CD14-positive monocyte (primary cell): ENCODE data around the gene WDR62. TPM values are rescaled to one million over a fixed set of nuclear protein-coding genes. Genes with fewer than 3 reads are reported as not detected.
A peak's percentile ranks its signal among the peaks of the same experiment; 100 is the strongest.

Experiments
- DNase-seq, 3 donors: peaks; one replicate each; pipeline ENCODE4 v3.0.0-alpha.2; 2011 to 2022
- H2AFZ ChIP-seq: 2 replicates; pipeline ENCODE4 v1.6.0; 2012; ENCODE audit warnings: mild to moderate bottlenecking, low read depth, low read length, inconsistent platforms; ENCODE audit not compliant: insufficient read depth, poor library complexity, severe bottlenecking
- H3K27ac ChIP-seq, 2 donors: 1 replicate in 1 of 2; 2 replicates in 1 of 2; pipeline ENCODE4 v1.5.1; 2012 to 2013; ENCODE audit warnings: low read length in 2 of 2, control low read depth in 1 of 2, inconsistent platforms in 1 of 2, low read depth in 1 of 2, mild to moderate bottlenecking in 1 of 2
- H3K27me3 ChIP-seq, 2 donors: one replicate each; pipeline versions ENCODE4 v1.6.0 to v1.6.1; 2011 to 2013; ENCODE audit warnings: low read length in 2 of 2; ENCODE audit not compliant: control insufficient read depth in 2 of 2, insufficient read depth in 2 of 2
- H3K36me3 ChIP-seq, 2 donors: replicated peaks in 1 of 2; 1 replicate in 1 of 2; 2 replicates in 1 of 2; pipeline versions ENCODE4 v1.5.1 to v1.6.1; 2012 to 2013; ENCODE audit warnings: low read length in 2 of 2, control low read depth in 1 of 2, inconsistent platforms in 1 of 2, mild to moderate bottlenecking in 1 of 2; ENCODE audit not compliant: insufficient read depth in 2 of 2, control insufficient read depth in 1 of 2
- H3K4me1 ChIP-seq, 2 donors: 1 replicate in 1 of 2; 2 replicates in 1 of 2; pipeline versions ENCODE4 v1.5.1 to v1.6.1; 2012 to 2013; ENCODE audit warnings: low read length in 2 of 2, control low read depth in 1 of 2, inconsistent platforms in 1 of 2, mild to moderate bottlenecking in 1 of 2, moderate library complexity in 1 of 2; ENCODE audit not compliant: insufficient read depth in 2 of 2, control insufficient read depth in 1 of 2
- H3K4me2 ChIP-seq: replicated peaks from 2 replicates; pipeline ENCODE3; 2012; ENCODE audit warnings: low read length, moderate library complexity, mild to moderate bottlenecking; ENCODE audit not compliant: poor library complexity, severe bottlenecking; ENCODE audit errors: extremely low read depth
- H3K4me3 ChIP-seq, 3 experiments: fragments of 200-600 bp in 1 of 3; sonication (generic) in 1 of 3; replicated peaks in 1 of 3; 1 replicate in 2 of 3; 2 replicates in 1 of 3; pipeline ENCODE4 v1.5.1; 2011 to 2013; ENCODE audit warnings: low read length in 3 of 3, mild to moderate bottlenecking in 3 of 3, control low read depth in 2 of 3, low read depth in 2 of 3, inconsistent platforms in 1 of 3, moderate library complexity in 1 of 3
- H3K79me2 ChIP-seq: 2 replicates; pipeline ENCODE4 v1.6.0; 2012; ENCODE audit warnings: mild to moderate bottlenecking, control low read depth, inconsistent platforms, low read length, moderate library complexity; ENCODE audit not compliant: insufficient read depth
- H3K9ac ChIP-seq: 2 replicates; pipeline ENCODE4 v1.6.0; 2017; ENCODE audit warnings: low read length, mild to moderate bottlenecking; ENCODE audit not compliant: insufficient read depth, poor library complexity, severe bottlenecking
- H3K9me3 ChIP-seq, 2 donors: replicated peaks in 1 of 2; 1 replicate in 1 of 2; 2 replicates in 1 of 2; pipeline versions ENCODE4 v1.5.1 to v1.6.1; 2012 to 2013; ENCODE audit warnings: low read length in 2 of 2, control low read depth in 1 of 2; ENCODE audit not compliant: control insufficient read depth in 1 of 2, insufficient read depth in 1 of 2
- H4K20me1 ChIP-seq: 2 replicates; pipeline ENCODE4 v1.6.0; 2012; ENCODE audit warnings: mild to moderate bottlenecking, low read length, control low read depth, moderate library complexity; ENCODE audit not compliant: insufficient read depth
- H3K27ac Mint-ChIP-seq, 7 donors: one replicate each; pipeline ENCODE4 v1.8.0; 2020; ENCODE audit warnings: mild to moderate bottlenecking in 7 of 7, mixed read lengths in 7 of 7, moderate library complexity in 6 of 7, inconsistent platforms in 2 of 7
- H3K27me3 Mint-ChIP-seq, 3 donors: one replicate each; pipeline ENCODE4 v1.8.0; 2021 to 2022; ENCODE audit warnings: low read depth in 3 of 3, mild to moderate bottlenecking in 3 of 3, mixed read lengths in 3 of 3, moderate library complexity in 3 of 3, inconsistent platforms in 1 of 3
- H3K36me3 Mint-ChIP-seq, 2 donors: one replicate each; pipeline ENCODE4 v1.8.0; 2020; ENCODE audit warnings: mixed read lengths in 2 of 2, inconsistent platforms in 1 of 2, mild to moderate bottlenecking in 1 of 2
- H3K4me1 Mint-ChIP-seq: one replicate; pipeline ENCODE4 v1.8.0; 2020; ENCODE audit warnings: mild to moderate bottlenecking, mixed read lengths
- H3K4me3 Mint-ChIP-seq, 2 donors: one replicate each; pipeline ENCODE4 v1.8.0; 2020; ENCODE audit warnings: mild to moderate bottlenecking in 2 of 2, mixed read lengths in 2 of 2, moderate library complexity in 1 of 2
- H3K9me3 Mint-ChIP-seq, 7 donors: one replicate each; pipeline ENCODE4 v1.8.0; 2020 to 2022; ENCODE audit warnings: mixed read lengths in 7 of 7, mild to moderate bottlenecking in 6 of 7, moderate library complexity in 6 of 7, inconsistent platforms in 2 of 7
- CTCF ChIP-seq: fragments of 200-600 bp; IDR thresholded peaks from one replicate; pipeline ENCODE4 v1.8.0; 2022; ENCODE audit warnings: antibody characterized with exemption, mild to moderate bottlenecking
- WGBS: methylation state at CpG from one replicate; pipeline ENCODE4 v1.1.5; 2013; ENCODE audit warnings: missing lambda C conversion rate; ENCODE audit not compliant: insufficient coverage; 5-methylcytosine and 5-hydroxymethylcytosine counted together
- intact Hi-C, 2 donors: fragments of 100-400 bp; cut with micrococcal nuclease; formaldehyde crosslinking; loops; one replicate each; pipeline versions ENCODE4 v1.15.0 to v1.15.1; 2023
- polyA plus RNA-seq, 3 donors: library from polyadenylated mRNA; depleted of rRNA in 1 of 3; unstranded in 2 of 3; stranded (reverse) in 1 of 3; fragments of 300-500 nt in 2 of 3; fragments of >200 nt in 1 of 3; fragmentation: Illumina TruSeq in 2 of 3; gene quantifications; 1 replicate in 2 of 3; 2 replicates in 1 of 3; pipeline ENCODE4 v1.2.3, GENCODE V29; 2012 to 2021

WDR62 gene
- polyA plus RNA-seq, 3 donors: 0.05 to 0.88 TPM; not detected in 1

GRCh38 chr19:36051637-36052036 lies 3.1 kb upstream of the WDR62 start:
- Mint-ChIP-seq H3K4me3 (no peak overlapping the region), H3K4me1 (peaks cover 16% of the 10 kb centered on the region), H3K9me3 (no peaks in the 10 kb centered on the region), H3K36me3 (no peaks in the 10 kb centered on the region), H3K27me3 (peaks cover 0 to 1% (median 0%) of the 10 kb centered on the region in 3 donors), H3K27ac (peak overlapping the region in 1 of 7 donors; percentile 50)
- DNase-seq: no peak
- H4K20me1 ChIP-seq: no peaks in the 10 kb centered on the region
- no peak overlapping the region for H3K4me3 ChIP-seq
- H3K36me3 ChIP-seq: no peaks in the 10 kb centered on the region
- TF ChIP-seq CTCF: no peak
- H3K79me2 ChIP-seq: peaks cover 17% of the 10 kb centered on the region
- H3K4me2 ChIP-seq: no peak overlapping the region
- no peaks in the 10 kb centered on the region for H3K27me3 ChIP-seq
- no peaks in the 10 kb centered on the region for H3K9me3 ChIP-seq
- intact Hi-C loops: loop anchor here (5.0 to 10.0 kb wide), 4 partner anchors 39 to 277 kb away; partner anchors contain the start of genes ALKBH6 (in 1 of the 2), ARHGAP33 (in 1 of the 2), HCST (in 1 of the 2) and NFKBID (in 1 of the 2)
- H2AFZ ChIP-seq: no peak overlapping the region
- H3K27ac ChIP-seq: no peak overlapping the region
- no peak overlapping the region for H3K9ac ChIP-seq
- H3K4me1 ChIP-seq: peaks cover 12 to 18% of the 10 kb centered on the region in 2 donors
- WGBS: no CpG with 5 or more reads among the region's 4 CpGs

- peaks cover 0 to 1% (median 0%) of the 10 kb centered on the region in 3 donors for H3K27me3 Mint-ChIP-seq
- H3K36me3 Mint-ChIP-seq: peaks cover 8 to 11% of the 10 kb centered on the region in 2 donors
- DNase-seq: peak; percentile 100
- Histone ChIP-seq H3K4me2 (peak within 1 kb of the TSS; percentile 90), H4K20me1 (no peaks in the 10 kb centered on the region), H3K27ac (peak within 1 kb of the TSS; percentile 93 to 95), H3K36me3 (peaks cover 0 to 10% of the 10 kb centered on the region in 2 donors), H3K4me3 (peak within 1 kb of the TSS; percentile 70 to 94 (median 90)), H3K9me3 (no peaks in the 10 kb centered on the region), H3K9ac (peak within 1 kb of the TSS; percentile 79), H2AFZ (peak within 1 kb of the TSS; percentile 88), H3K79me2 (peaks cover 39% of the 10 kb centered on the region), H3K27me3 (no peaks in the 10 kb centered on the region), H3K4me1 (peaks cover 12 to 18% of the 10 kb centered on the region in 2 donors)
- no peaks in the 10 kb centered on the region for H3K9me3 Mint-ChIP-seq
- peaks cover 17% of the 10 kb centered on the region for H3K4me1 Mint-ChIP-seq
- under 1% methylated on average over 56 of the region's 56 CpGs for WGBS
- TF ChIP-seq CTCF: peak; percentile 53
- peak within 1 kb of the TSS; percentile 97 to 99 (median 98) for H3K27ac Mint-ChIP-seq
- peak within 1 kb of the TSS; percentile 99 to 100 for H3K4me3 Mint-ChIP-seq
- intact Hi-C loops: loop anchor here (1.0 to 10.0 kb wide), 6 partner anchors 39 to 279 kb away; partner anchors contain the start of genes ALKBH6 (in 2 of the 2), ARHGAP33 (in 1 of the 2), HCST (in 1 of the 2) and NFKBID (in 1 of the 2)
Observed at GRCh38 chr19:36054119-36054732, 471 bp upstream of the WDR62 start, which contains the start of gene THAP8. Gene THAP8 (minus strand): TSS chr19:36054285. CDS start chr19:36054217, 68 bp downstream.
